Fibroblast of upper back skin (primary cell): Measurements from ENCODE around the gene RIPOR2.
A peak's percentile ranks its signal among the peaks of the same experiment; 100 is the strongest.

ENCODE experiments used
- DNase-seq: peaks from one replicate; pipeline ENCODE4 v3.0.0-alpha.2; 2013

RIPOR2 gene

GRCh38 chr6:24874776-24875533 is 60.8 kb downstream of the RIPOR2 start:
- no peak for DNase-seq

- DNase-seq, result no peak
Observed at GRCh38 chr6:24874128-24874527, 61.6 kb downstream of the RIPOR2 start.

- no peak for DNase-seq
Observed at GRCh38 chr6:24872779-24873178, 63.0 kb downstream of the RIPOR2 start.

GRCh38 chr6:24868765-24869164 is 67.0 kb downstream of the RIPOR2 start:
- no peak for DNase-seq

- DNase-seq, result no peak
Observed at GRCh38 chr6:24867104-24867703, 68.6 kb downstream of the RIPOR2 start.

- DNase-seq, result no peak
Observed at GRCh38 chr6:24865161-24865560, 70.6 kb downstream of the RIPOR2 start.

GRCh38 chr6:24864343-24864742 is 71.4 kb downstream of the RIPOR2 start:
- DNase-seq, result peak; percentile 58

- DNase-seq, result no peak
Observed at GRCh38 chr6:24861934-24862333, 73.8 kb downstream of the RIPOR2 start.

- peak; percentile 29 for DNase-seq
Observed at GRCh38 chr6:24859608-24860200, 76.1 kb downstream of the RIPOR2 start.

GRCh38 chr6:24859132-24859531 is 76.6 kb downstream of the RIPOR2 start:
- no peak for DNase-seq

GRCh38 chr6:24858177-24858653 is 77.5 kb downstream of the RIPOR2 start:
- no peak for DNase-seq

- no peak for DNase-seq
Observed at GRCh38 chr6:24856901-24857670, 78.7 kb downstream of the RIPOR2 start.

- no peak for DNase-seq
Observed at GRCh38 chr6:24856246-24856599, 79.5 kb downstream of the RIPOR2 start.

GRCh38 chr6:24855395-24856245 is 80.1 kb downstream of the RIPOR2 start:
- DNase-seq, result peak; percentile 69

- DNase-seq, result no peak
Observed at GRCh38 chr6:24854077-24854666, 81.6 kb downstream of the RIPOR2 start.

- no peak for DNase-seq
Observed at GRCh38 chr6:24851086-24851485, 84.7 kb downstream of the RIPOR2 start.

GRCh38 chr6:24849713-24850112 is 86.0 kb downstream of the RIPOR2 start:
- DNase-seq, result no peak

GRCh38 chr6:24848461-24848860 is 87.3 kb downstream of the RIPOR2 start:
- DNase-seq, result no peak

GRCh38 chr6:24847402-24847801 is 88.4 kb downstream of the RIPOR2 start:
- no peak for DNase-seq

GRCh38 chr6:24845578-24845977 is 90.2 kb downstream of the RIPOR2 start:
- DNase-seq, result no peak

- no peak for DNase-seq
Observed at GRCh38 chr6:24844903-24845302, 90.9 kb downstream of the RIPOR2 start.

GRCh38 chr6:24844061-24844460 is 91.7 kb downstream of the RIPOR2 start:
- no peak for DNase-seq
